ENCODE measurements around the gene SLC5A2.

DNA sequence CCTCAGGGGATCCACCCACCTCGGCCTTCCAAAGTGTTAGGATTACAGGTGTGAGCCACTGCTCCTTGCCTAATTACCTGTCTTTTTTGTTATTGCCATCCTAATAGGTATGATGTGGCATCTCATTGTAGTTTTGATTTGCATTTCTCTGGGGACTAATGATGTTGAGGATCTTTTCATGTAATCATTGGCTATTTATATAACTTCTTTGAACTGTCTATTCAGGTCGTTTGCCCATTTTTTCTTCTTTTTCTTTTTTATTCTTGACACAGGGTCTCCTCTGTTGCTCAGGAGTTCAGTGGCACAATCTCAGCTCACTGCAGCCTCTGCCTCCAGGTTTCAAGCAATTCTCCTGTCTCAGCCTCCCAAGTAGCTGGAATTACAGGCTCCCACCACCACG, 12.3 kb upstream of the SLC5A2 start:
- TF ChIP-seq, protein P1, sequence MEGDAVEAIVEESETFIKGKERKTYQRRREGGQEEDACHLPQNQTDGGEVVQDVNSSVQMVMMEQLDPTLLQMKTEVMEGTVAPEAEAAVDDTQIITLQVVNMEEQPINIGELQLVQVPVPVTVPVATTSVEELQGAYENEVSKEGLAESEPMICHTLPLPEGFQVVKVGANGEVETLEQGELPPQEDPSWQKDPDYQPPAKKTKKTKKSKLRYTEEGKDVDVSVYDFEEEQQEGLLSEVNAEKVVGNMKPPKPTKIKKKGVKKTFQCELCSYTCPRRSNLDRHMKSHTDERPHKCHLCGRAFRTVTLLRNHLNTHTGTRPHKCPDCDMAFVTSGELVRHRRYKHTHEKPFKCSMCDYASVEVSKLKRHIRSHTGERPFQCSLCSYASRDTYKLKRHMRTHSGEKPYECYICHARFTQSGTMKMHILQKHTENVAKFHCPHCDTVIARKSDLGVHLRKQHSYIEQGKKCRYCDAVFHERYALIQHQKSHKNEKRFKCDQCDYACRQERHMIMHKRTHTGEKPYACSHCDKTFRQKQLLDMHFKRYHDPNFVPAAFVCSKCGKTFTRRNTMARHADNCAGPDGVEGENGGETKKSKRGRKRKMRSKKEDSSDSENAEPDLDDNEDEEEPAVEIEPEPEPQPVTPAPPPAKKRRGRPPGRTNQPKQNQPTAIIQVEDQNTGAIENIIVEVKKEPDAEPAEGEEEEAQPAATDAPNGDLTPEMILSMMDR (IDR thresholded peaks at IDR 0.05) = no peak
- no peak for TF ChIP-seq POLR2A (IDR thresholded peaks at IDR 0.05)
